ENCODE measurements around the gene GNAQ.

GNAQ gene

DNA sequence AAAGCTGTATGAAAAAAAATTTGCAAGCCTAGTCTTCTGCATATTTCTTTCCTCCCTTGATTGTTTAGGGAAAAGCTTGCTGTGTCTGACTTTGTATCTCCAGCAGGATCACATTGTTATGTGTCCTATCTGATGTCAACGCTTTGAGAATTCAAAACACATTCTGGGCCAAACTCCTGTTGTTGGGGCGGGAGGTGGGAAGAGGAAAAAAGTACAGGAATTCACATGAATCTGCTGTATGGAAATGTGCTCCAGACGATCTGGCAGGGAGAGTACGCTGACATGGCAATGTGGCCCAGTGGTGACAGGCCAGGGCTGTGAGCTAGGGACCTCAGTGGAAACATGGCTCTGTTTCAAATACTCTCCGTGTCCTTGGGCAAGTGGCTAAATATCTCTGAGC is 296.1 kb downstream of the GNAQ start:
- H3K4me3 ChIP-seq (ENCODE audit: low read depth, low read length): no peak overlapping the region
- TF ChIP-seq, protein P1, sequence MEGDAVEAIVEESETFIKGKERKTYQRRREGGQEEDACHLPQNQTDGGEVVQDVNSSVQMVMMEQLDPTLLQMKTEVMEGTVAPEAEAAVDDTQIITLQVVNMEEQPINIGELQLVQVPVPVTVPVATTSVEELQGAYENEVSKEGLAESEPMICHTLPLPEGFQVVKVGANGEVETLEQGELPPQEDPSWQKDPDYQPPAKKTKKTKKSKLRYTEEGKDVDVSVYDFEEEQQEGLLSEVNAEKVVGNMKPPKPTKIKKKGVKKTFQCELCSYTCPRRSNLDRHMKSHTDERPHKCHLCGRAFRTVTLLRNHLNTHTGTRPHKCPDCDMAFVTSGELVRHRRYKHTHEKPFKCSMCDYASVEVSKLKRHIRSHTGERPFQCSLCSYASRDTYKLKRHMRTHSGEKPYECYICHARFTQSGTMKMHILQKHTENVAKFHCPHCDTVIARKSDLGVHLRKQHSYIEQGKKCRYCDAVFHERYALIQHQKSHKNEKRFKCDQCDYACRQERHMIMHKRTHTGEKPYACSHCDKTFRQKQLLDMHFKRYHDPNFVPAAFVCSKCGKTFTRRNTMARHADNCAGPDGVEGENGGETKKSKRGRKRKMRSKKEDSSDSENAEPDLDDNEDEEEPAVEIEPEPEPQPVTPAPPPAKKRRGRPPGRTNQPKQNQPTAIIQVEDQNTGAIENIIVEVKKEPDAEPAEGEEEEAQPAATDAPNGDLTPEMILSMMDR (IDR thresholded peaks at IDR 0.05; ENCODE audit: borderline replicate concordance, insufficient read depth, low read depth, low read length): no peak

DNA sequence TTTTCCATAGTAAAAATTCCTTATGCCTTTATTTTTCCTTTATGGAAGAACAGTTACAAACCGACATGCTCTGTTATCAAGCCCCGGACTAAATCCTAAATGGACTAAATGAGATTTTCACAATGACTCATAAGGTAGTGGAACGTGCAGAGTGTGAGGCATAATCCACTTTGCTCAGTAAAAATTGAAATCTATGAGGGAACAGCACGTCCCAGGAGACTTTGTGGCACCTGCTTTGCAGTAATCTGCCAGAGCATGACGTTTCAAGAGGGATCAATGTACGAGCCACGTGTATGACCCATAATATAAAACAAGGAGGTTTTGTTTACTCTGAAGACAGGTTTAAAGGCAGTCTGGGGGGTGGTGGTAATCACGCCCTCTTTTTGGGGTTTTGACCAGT is 299.7 kb downstream of the GNAQ start:
- TF ChIP-seq, protein P1 (IDR thresholded peaks at IDR 0.05; ENCODE audit: borderline replicate concordance, insufficient read depth, low read depth, low read length): no peak
- no peak overlapping the region for H3K4me3 ChIP-seq (ENCODE audit: low read depth, low read length)

DNA sequence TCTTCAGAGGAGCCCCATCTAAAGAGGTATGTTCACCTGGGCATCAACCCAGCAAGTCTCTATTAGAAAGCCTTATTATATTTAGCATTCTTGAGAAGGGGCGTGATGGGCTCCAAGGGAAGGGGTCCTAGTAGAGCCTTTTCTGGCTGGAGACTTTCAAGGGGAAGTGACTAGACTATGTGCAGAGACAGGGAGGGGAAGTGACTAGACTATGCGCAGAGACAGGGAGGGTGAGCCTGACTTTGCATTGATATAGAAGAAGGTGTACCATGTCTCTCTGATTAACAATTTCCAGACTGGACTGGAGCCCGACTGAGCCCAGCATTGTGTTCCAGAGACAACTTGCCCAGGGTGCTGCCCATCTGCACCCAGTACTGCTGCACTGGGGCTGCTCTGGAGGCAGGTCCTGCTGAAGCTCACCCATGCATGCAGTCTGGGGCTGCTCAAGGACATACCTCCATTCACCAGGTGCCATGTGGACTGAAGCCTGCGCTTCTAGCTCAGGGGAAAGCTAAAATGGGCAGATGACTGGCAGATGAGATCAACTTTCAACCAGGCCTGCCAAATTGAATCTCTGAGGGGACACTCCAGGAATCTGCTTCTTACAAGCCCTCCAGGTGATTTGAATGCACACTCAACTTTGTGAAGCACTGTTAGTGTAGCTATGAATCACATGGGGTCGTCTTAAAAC is 300.5 kb downstream of the GNAQ start:
- H3K4me3 ChIP-seq (ENCODE audit: low read depth, low read length): no peak overlapping the region
- TF ChIP-seq, protein P1 (IDR thresholded peaks at IDR 0.05; ENCODE audit: borderline replicate concordance, insufficient read depth, low read depth, low read length): no peak

DNA sequence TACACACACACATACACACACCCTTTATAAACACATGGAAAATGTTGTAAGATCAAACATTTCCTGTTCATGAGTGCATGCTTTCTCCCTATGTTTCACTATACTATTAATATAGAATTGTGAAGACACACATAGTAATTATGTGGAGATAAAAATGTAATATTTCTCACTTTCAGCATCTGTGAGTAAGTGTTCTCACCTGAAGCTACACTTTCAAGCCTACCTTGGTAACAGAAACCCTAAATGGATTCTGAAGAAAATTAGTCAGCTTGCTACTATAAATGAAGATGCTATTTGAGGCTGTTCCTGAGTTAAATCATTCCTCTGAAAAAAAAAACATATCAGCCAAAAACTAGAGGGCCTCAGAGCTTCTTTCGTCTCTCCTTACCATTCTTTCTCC is 302.4 kb downstream of the GNAQ start:
- TF ChIP-seq, protein P1 (IDR thresholded peaks at IDR 0.05; ENCODE audit: borderline replicate concordance, insufficient read depth, low read depth, low read length): no peak
- H3K4me3 ChIP-seq (ENCODE audit: low read depth, low read length): no peak overlapping the region

DNA sequence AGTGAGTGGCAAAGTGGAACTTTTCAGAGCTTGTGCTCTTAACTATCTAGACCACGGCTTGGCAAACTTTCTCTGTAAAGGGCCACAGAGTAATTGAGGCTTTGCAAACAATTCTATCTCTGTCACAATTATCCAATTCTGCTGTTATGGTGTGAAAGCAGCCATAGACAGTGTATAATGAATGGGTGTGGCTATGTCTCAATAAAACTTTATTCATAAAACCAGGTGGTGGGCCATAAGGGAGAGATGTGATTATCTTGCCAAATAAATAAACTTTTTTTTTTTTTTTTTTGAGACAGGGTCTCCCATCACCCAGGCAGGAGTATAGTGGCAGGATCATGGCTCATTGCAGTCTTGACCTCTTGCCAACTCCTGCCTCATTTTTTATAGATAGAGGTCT is 304.8 kb downstream of the GNAQ start:
- TF ChIP-seq, protein P1 (IDR thresholded peaks at IDR 0.05; ENCODE audit: borderline replicate concordance, insufficient read depth, low read depth, low read length): no peak

DNA sequence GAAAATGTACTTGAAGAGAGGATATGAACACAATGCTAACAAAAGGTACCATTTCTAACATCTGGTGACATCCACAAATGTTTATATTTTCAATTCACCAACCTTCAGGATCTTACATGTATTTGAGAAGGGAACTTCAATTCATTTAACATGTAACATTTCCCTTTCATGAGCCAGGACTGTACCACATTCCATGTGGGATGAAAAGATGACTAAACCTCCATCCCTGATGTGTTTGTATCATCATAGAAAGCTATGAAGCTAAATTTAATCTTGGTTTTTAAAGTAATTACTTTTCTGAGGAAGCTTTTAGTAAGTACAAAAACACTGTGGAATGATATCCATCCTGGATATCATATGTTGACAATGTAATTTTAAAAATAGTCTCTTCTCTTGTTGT is 305.3 kb downstream of the GNAQ start:
- TF ChIP-seq, protein P1 (IDR thresholded peaks at IDR 0.05; ENCODE audit: borderline replicate concordance, insufficient read depth, low read depth, low read length): no peak
- H3K4me3 ChIP-seq (ENCODE audit: low read depth, low read length): no peak overlapping the region

More for the DNA sequence above, 304.8 kb downstream of the GNAQ start:
- no peak overlapping the region for H3K4me3 ChIP-seq (ENCODE audit: low read depth, low read length)

DNA sequence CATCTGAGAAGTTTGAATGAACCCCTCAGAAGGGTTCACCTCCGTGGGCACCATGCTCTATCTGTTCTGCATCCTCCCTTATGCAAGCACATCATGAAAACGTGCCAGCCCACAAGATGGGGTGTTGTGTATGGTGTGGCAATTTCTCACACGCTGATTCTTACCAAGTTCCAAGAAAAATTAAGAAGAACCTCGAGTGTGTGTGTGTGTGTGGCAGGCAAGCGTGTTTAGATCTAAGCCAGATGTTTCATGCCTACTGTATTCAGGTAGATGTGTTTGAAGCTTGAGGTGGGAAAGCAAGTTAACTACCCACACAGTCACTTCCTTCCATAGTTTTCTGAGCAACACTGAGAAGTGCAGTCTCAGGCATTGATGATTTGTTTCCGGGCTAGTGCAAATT is 305.8 kb downstream of the GNAQ start:
- TF ChIP-seq, protein P1 (IDR thresholded peaks at IDR 0.05; ENCODE audit: borderline replicate concordance, insufficient read depth, low read depth, low read length): no peak
- no peak overlapping the region for H3K4me3 ChIP-seq (ENCODE audit: low read depth, low read length)

Data from GM12875 (cell line).